HEK293 (cell line): ENCODE measurements around the gene MED13L.

ENCODE experiments used
- CTCF ChIA-PET: fragments of 350-600 bp; formaldehyde crosslinking; extraction: SDS; loops from one replicate; lab custom pipeline; 2021; ENCODE audit warnings: antibody characterized with exemption; lab: Yijun Ruan, JAX
- POLR2A ChIA-PET: fragments of 300-600 bp; formaldehyde crosslinking; extraction: SDS; loops from one replicate; lab custom pipeline; 2020; ENCODE audit warnings: antibody characterized with exemption, inconsistent platforms; lab: Yijun Ruan, JAX
- H3K27ac ChIP-seq: fragments of 200-500 bp; sonication (Bioruptor generic); 2 replicates; pipeline ENCODE4 v1.5.1; 2014; ENCODE audit warnings: low read depth, low read length, control low read depth, inconsistent platforms; ENCODE audit errors: extremely low read depth
- H3K36me3 ChIP-seq, 2 experiments: fragments of 200-500 bp in 1 of 2; sonication (Bioruptor generic) in 1 of 2; 1 replicate in 1 of 2; 2 replicates in 1 of 2; pipeline ENCODE4 v1.5.1; 2014 to 2017; ENCODE audit warnings: inconsistent platforms in 2 of 2, low read length in 2 of 2; ENCODE audit not compliant: control insufficient read depth in 2 of 2, insufficient read depth in 1 of 2
- H3K4me1 ChIP-seq: fragments of 200-500 bp; sonication (Bioruptor generic); 2 replicates; pipeline ENCODE4 v1.5.1; 2014; ENCODE audit warnings: mild to moderate bottlenecking, low read length, inconsistent platforms; ENCODE audit not compliant: control insufficient read depth, insufficient read depth
- H3K4me3 ChIP-seq: 2 replicates; pipeline ENCODE4 v1.5.1; 2011; ENCODE audit warnings: low read depth, mild to moderate bottlenecking, control low read depth, low read length, moderate library complexity
- H3K9me3 ChIP-seq: fragments of 200-500 bp; sonication (Bioruptor generic); 2 replicates; pipeline ENCODE4 v1.5.1; 2014; ENCODE audit warnings: low read depth, low read length, inconsistent platforms; ENCODE audit not compliant: control insufficient read depth, insufficient read depth
- REST ChIP-seq: fragments of 450-650 bp; formaldehyde crosslinking; IDR thresholded peaks from 2 replicates; pipeline ENCODE4 v1.5.1; 2016; ENCODE audit warnings: missing biosample characterization, missing genetic modification characterization
- ZNF214 ChIP-seq: fragments of 450-650 bp; formaldehyde crosslinking; IDR thresholded peaks from 2 replicates; pipeline ENCODE4 v1.5.1; 2017; ENCODE audit warnings: missing biosample characterization, mild to moderate bottlenecking, missing genetic modification characterization, borderline replicate concordance
- ZNF302 ChIP-seq: fragments of 450-650 bp; formaldehyde crosslinking; IDR thresholded peaks from 2 replicates; pipeline ENCODE4 v1.5.1; 2016; ENCODE audit warnings: missing biosample characterization, missing genetic modification characterization, low read depth
- ZNF324 ChIP-seq: fragments of 450-650 bp; formaldehyde crosslinking; IDR thresholded peaks from 2 replicates; pipeline ENCODE4 v1.5.1; 2016; ENCODE audit warnings: missing biosample characterization, missing genetic modification characterization
- ZNF354C ChIP-seq: fragments of 450-650 bp; formaldehyde crosslinking; IDR thresholded peaks from 2 replicates; pipeline ENCODE4 v1.5.1; 2016; ENCODE audit warnings: missing biosample characterization, missing genetic modification characterization, low read depth, borderline replicate concordance
- ZNF423 ChIP-seq: fragments of 450-650 bp; formaldehyde crosslinking; IDR thresholded peaks from 2 replicates; pipeline ENCODE4 v1.5.1; 2016; ENCODE audit warnings: missing biosample characterization, missing genetic modification characterization
- ZNF449 ChIP-seq: fragments of 450-650 bp; formaldehyde crosslinking; IDR thresholded peaks from 2 replicates; pipeline ENCODE4 v1.5.1; 2017; ENCODE audit warnings: missing biosample characterization, mild to moderate bottlenecking, missing genetic modification characterization, moderate library complexity
- ZNF530 ChIP-seq: fragments of 450-650 bp; formaldehyde crosslinking; IDR thresholded peaks from 2 replicates; pipeline ENCODE4 v1.5.1; 2016; ENCODE audit warnings: low read depth, missing biosample characterization, missing genetic modification characterization
- ZNF629 ChIP-seq: fragments of 450-650 bp; formaldehyde crosslinking; IDR thresholded peaks from 2 replicates; pipeline ENCODE4 v1.5.1; 2017; ENCODE audit warnings: missing biosample characterization, missing genetic modification characterization
- ZNF747 ChIP-seq: fragments of 450-650 bp; formaldehyde crosslinking; IDR thresholded peaks from 2 replicates; pipeline ENCODE4 v1.5.1; 2016; ENCODE audit warnings: missing biosample characterization, missing genetic modification characterization
- ZNF776 ChIP-seq: fragments of 450-650 bp; formaldehyde crosslinking; IDR thresholded peaks from 2 replicates; pipeline ENCODE4 v1.5.0; 2017; ENCODE audit warnings: missing biosample characterization, missing genetic modification characterization, borderline replicate concordance
- ZNF792 ChIP-seq: fragments of 450-650 bp; formaldehyde crosslinking; IDR thresholded peaks from 2 replicates; pipeline ENCODE4 v1.5.1; 2016; ENCODE audit warnings: missing biosample characterization, missing genetic modification characterization
- TF ChIP-seq, protein P1 (sequence below): fragments of 450-650 bp; formaldehyde crosslinking; IDR thresholded peaks from 2 replicates; pipeline ENCODE4 v1.5.1; 2016; ENCODE audit warnings: missing biosample characterization, missing genetic modification characterization
- TF ChIP-seq, protein P2 (sequence below): fragments of 450-650 bp; formaldehyde crosslinking; IDR thresholded peaks from 2 replicates; pipeline ENCODE4 v1.5.1; 2016; ENCODE audit warnings: missing biosample characterization, missing genetic modification characterization, low read depth

The MED13L gene

GRCh38 chr12:116248433-116248832 lies 29.1 kb downstream of the MED13L start:
- no peak overlapping the region for H3K27ac ChIP-seq
- ChIA-PET CTCF (interaction anchor here (0.9 to 1.7 kb wide), 4 partner anchors 18 to 352 kb away, joined by 3 to 7 read pairs (median 3); no protein-coding TSS in a partner anchor), POLR2A (no interaction called here)
- no peak for TF ChIP-seq ZNF324 (tag by site-specific recombination)
- TF ChIP-seq ZNF530 (tag by site-specific recombination) = no peak
- TF ChIP-seq, protein P1, sequence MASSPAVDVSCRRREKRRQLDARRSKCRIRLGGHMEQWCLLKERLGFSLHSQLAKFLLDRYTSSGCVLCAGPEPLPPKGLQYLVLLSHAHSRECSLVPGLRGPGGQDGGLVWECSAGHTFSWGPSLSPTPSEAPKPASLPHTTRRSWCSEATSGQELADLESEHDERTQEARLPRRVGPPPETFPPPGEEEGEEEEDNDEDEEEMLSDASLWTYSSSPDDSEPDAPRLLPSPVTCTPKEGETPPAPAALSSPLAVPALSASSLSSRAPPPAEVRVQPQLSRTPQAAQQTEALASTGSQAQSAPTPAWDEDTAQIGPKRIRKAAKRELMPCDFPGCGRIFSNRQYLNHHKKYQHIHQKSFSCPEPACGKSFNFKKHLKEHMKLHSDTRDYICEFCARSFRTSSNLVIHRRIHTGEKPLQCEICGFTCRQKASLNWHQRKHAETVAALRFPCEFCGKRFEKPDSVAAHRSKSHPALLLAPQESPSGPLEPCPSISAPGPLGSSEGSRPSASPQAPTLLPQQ (tag by site-specific recombination) = 0 out of 2 replicates have a peak, but pooled peaks have one; percentile 19
- TF ChIP-seq ZNF354C (tag by site-specific recombination) = no peak
- H3K36me3 ChIP-seq = no peaks in the 10 kb centered on the region
- H3K4me3 ChIP-seq = no peak overlapping the region
- H3K4me1 ChIP-seq = peaks cover 28% of the 10 kb centered on the region
- no peaks in the 10 kb centered on the region for H3K9me3 ChIP-seq

GRCh38 chr12:116247377-116247776 lies 30.1 kb downstream of the MED13L start:
- H3K36me3 ChIP-seq = no peaks in the 10 kb centered on the region
- peaks cover 30% of the 10 kb centered on the region for H3K4me1 ChIP-seq
- TF ChIP-seq ZNF629 (peak; percentile 37; the same call in 1 of the 2 replicates), ZNF747 (tag by site-specific recombination) (no peak), ZNF423 (tag by site-specific recombination) (no peak), ZNF214 (tag by site-specific recombination) (no peak), ZNF302 (no peak), REST (tag by site-specific recombination) (peak; percentile 76), ZNF792 (tag by site-specific recombination) (no peak), ZNF776 (tag by site-specific recombination) (no peak), ZNF449 (tag by site-specific recombination) (no peak)
- TF ChIP-seq, protein P2, sequence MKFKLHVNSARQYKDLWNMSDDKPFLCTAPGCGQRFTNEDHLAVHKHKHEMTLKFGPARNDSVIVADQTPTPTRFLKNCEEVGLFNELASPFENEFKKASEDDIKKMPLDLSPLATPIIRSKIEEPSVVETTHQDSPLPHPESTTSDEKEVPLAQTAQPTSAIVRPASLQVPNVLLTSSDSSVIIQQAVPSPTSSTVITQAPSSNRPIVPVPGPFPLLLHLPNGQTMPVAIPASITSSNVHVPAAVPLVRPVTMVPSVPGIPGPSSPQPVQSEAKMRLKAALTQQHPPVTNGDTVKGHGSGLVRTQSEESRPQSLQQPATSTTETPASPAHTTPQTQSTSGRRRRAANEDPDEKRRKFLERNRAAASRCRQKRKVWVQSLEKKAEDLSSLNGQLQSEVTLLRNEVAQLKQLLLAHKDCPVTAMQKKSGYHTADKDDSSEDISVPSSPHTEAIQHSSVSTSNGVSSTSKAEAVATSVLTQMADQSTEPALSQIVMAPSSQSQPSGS (tag by site-specific recombination) = peak; percentile 73; the same call in 1 of the 2 replicates
- no peaks in the 10 kb centered on the region for H3K9me3 ChIP-seq
- ChIA-PET POLR2A (no interaction called here), CTCF (interaction anchor here (1.4 to 1.7 kb wide), 3 partner anchors 11 to 353 kb away, joined by 3 to 8 read pairs (median 7); no protein-coding TSS in a partner anchor)
- no peak overlapping the region for H3K4me3 ChIP-seq
- no peak overlapping the region for H3K27ac ChIP-seq
